IMR-90 (cell line): ENCODE measurements around the gene AGO3. TPM values are rescaled to one million over a fixed set of nuclear protein-coding genes. Genes with fewer than 3 reads are reported as not detected.

Source experiments
- ATAC-seq: fragments of 200-7000 bp; cut with Tn5 transposase; 2 replicates; pipeline ENCODE4 v1.9.1; 2020; ENCODE audit warnings: low read depth, mild to moderate bottlenecking, moderate library complexity
- BruUV-seq: library from RNA; stranded (reverse); fragments of 400-500 nt; replicated peaks from 2 replicates; lab custom pipeline; 2021; lab: Mats Ljungman, UMichigan
- CTCF ChIA-PET: fragments of 300-600 bp; formaldehyde crosslinking; extraction: SDS; loops from one replicate; lab custom pipeline; 2021; ENCODE audit warnings: antibody characterized with exemption; lab: Yijun Ruan, JAX
- POLR2A ChIA-PET: fragments of 300-600 bp; sonication (Branson Sonifier 250); formaldehyde crosslinking; loops from one replicate; lab custom pipeline; 2022; ENCODE audit warnings: antibody characterized with exemption; ENCODE audit not compliant: unreplicated experiment; lab: Charles Lee
- DNase-seq: peaks from one replicate; pipeline ENCODE4 v3.0.0; 2013
- H2AFZ ChIP-seq: replicated peaks from 2 replicates; pipeline ENCODE3; 2013; ENCODE audit warnings: low read length, mild to moderate bottlenecking; ENCODE audit not compliant: poor library complexity
- H2AK5ac ChIP-seq: 2 replicates; pipeline ENCODE4 v1.6.1; 2013; ENCODE audit warnings: low read depth, low read length, inconsistent platforms
- H2AK9ac ChIP-seq: replicated peaks from 2 replicates; pipeline ENCODE3; 2013; ENCODE audit warnings: mild to moderate bottlenecking, low read depth, low read length, moderate library complexity; ENCODE audit not compliant: poor library complexity
- H2BK120ac ChIP-seq: 2 replicates; pipeline ENCODE4 v1.6.1; 2013; ENCODE audit warnings: low read depth, low read length, inconsistent platforms
- H2BK15ac ChIP-seq: 3 replicates; pipeline ENCODE4 v1.6.1; 2013; ENCODE audit warnings: low read depth, low read length, inconsistent platforms
- H2BK20ac ChIP-seq: 2 replicates; pipeline ENCODE4 v1.6.1; 2013; ENCODE audit warnings: low read depth, mild to moderate bottlenecking, inconsistent platforms, low read length, moderate library complexity
- H2BK5ac ChIP-seq: 2 replicates; pipeline ENCODE4 v1.6.1; 2013; ENCODE audit warnings: mild to moderate bottlenecking, low read depth, low read length, inconsistent platforms; ENCODE audit not compliant: poor library complexity, severe bottlenecking
- H3K14ac ChIP-seq: replicated peaks from 2 replicates; pipeline ENCODE4 v1.6.1; 2013; ENCODE audit warnings: low read depth, low read length, inconsistent platforms
- H3K18ac ChIP-seq: 2 replicates; pipeline ENCODE4 v1.6.1; 2013; ENCODE audit warnings: low read depth, low read length, control low read depth
- H3K23ac ChIP-seq: 2 replicates; pipeline ENCODE4 v1.6.1; 2013; ENCODE audit warnings: low read depth, low read length, inconsistent platforms
- H3K27ac ChIP-seq: 2 replicates; pipeline ENCODE4 v1.5.1; 2013; ENCODE audit warnings: mild to moderate bottlenecking, control low read depth, low read length; ENCODE audit not compliant: insufficient read depth
- H3K27me3 ChIP-seq: 2 replicates; pipeline ENCODE4 v1.6.1; 2013; ENCODE audit warnings: low read length; ENCODE audit not compliant: control insufficient read depth, insufficient read depth
- H3K36me3 ChIP-seq: 2 replicates; pipeline ENCODE4 v1.6.1; 2013; ENCODE audit warnings: low read length, mixed read lengths; ENCODE audit not compliant: control insufficient read depth, insufficient read depth
- H3K4ac ChIP-seq: 2 replicates; pipeline ENCODE4 v1.6.1; 2013; ENCODE audit warnings: low read depth, low read length, inconsistent platforms
- H3K4me1 ChIP-seq: 2 replicates; pipeline ENCODE4 v1.6.1; 2013; ENCODE audit warnings: low read length, mixed read lengths; ENCODE audit not compliant: control insufficient read depth, insufficient read depth
- H3K4me2 ChIP-seq: 2 replicates; pipeline ENCODE4 v1.6.1; 2013; ENCODE audit warnings: low read depth, mild to moderate bottlenecking, control low read depth, low read length, moderate library complexity
- H3K4me3 ChIP-seq: 2 replicates; pipeline ENCODE4 v1.5.1; 2013; ENCODE audit warnings: low read depth, mild to moderate bottlenecking, control low read depth, low read length, moderate library complexity; ENCODE audit not compliant: insufficient read depth
- H3K56ac ChIP-seq: 2 replicates; pipeline ENCODE4 v1.6.1; 2013; ENCODE audit warnings: low read length, inconsistent platforms; ENCODE audit not compliant: insufficient read depth; ENCODE audit errors: extremely low read depth
- H3K79me1 ChIP-seq, 2 experiments: 2 replicates each; pipeline ENCODE4 v1.6.1; 2013; ENCODE audit warnings: low read length in 2 of 2, inconsistent platforms in 1 of 2, low read depth in 1 of 2
- H3K9ac ChIP-seq: 2 replicates; pipeline ENCODE4 v1.6.1; 2013; ENCODE audit warnings: low read depth, low read length, control low read depth
- H3K9me1 ChIP-seq: 2 replicates; pipeline ENCODE4 v1.6.1; 2013; ENCODE audit warnings: low read length, inconsistent platforms; ENCODE audit not compliant: insufficient read depth
- H3K9me3 ChIP-seq: 2 replicates; pipeline ENCODE4 v1.6.1; 2013; ENCODE audit warnings: low read length; ENCODE audit not compliant: control insufficient read depth, insufficient read depth
- H4K20me1 ChIP-seq: 2 replicates; pipeline ENCODE4 v1.6.1; 2013; ENCODE audit warnings: low read length, inconsistent platforms; ENCODE audit not compliant: insufficient read depth
- H4K5ac ChIP-seq: 2 replicates; pipeline ENCODE4 v1.6.1; 2013; ENCODE audit warnings: mild to moderate bottlenecking, low read depth, low read length, control low read depth
- H4K8ac ChIP-seq, 2 experiments: 2 replicates each; pipeline ENCODE4 v1.6.1; 2013; ENCODE audit warnings: low read depth in 2 of 2, low read length in 2 of 2, control low read depth in 1 of 2, inconsistent platforms in 1 of 2
- H4K91ac ChIP-seq: 2 replicates; pipeline ENCODE4 v1.6.1; 2013; ENCODE audit warnings: low read depth, low read length, inconsistent platforms; ENCODE audit not compliant: insufficient read depth
- BHLHE40 ChIP-seq: fragments of 150-350 bp; IDR thresholded peaks from 2 replicates; pipeline ENCODE4 v1.6.1; 2016; ENCODE audit warnings: mild to moderate bottlenecking, low read depth, low read length
- CEBPB ChIP-seq: IDR thresholded peaks from 2 replicates; pipeline ENCODE4 v1.6.1; 2012; ENCODE audit warnings: low read depth, low read length, improper control_type of control experiment
- CHD1 ChIP-seq: IDR thresholded peaks from 2 replicates; pipeline ENCODE4 v1.6.1; 2012; ENCODE audit warnings: low read depth, low read length, improper control_type of control experiment
- FOS ChIP-seq: fragments of 150-350 bp; IDR thresholded peaks from 2 replicates; pipeline ENCODE4 v1.6.1; 2016; ENCODE audit warnings: low read depth, low read length
- MAFK ChIP-seq: IDR thresholded peaks from 2 replicates; pipeline ENCODE4 v1.6.1; 2012; ENCODE audit warnings: low read depth, low read length, improper control_type of control experiment
- MAZ ChIP-seq: IDR thresholded peaks from 2 replicates; pipeline ENCODE4 v1.6.1; 2012; ENCODE audit warnings: low read depth, mild to moderate bottlenecking, low read length, improper control_type of control experiment, moderate library complexity, borderline replicate concordance
- MXI1 ChIP-seq: IDR thresholded peaks from 2 replicates; pipeline ENCODE4 v1.6.1; 2012; ENCODE audit warnings: low read depth, mild to moderate bottlenecking, low read length, moderate library complexity, borderline replicate concordance
- POLR2A ChIP-seq: IDR thresholded peaks from 2 replicates; pipeline ENCODE4 v1.6.1; 2012; ENCODE audit warnings: mild to moderate bottlenecking, low read depth, low read length
- RFX5 ChIP-seq: IDR thresholded peaks from 2 replicates; pipeline ENCODE4 v1.8.0; 2012; ENCODE audit warnings: low read depth, mild to moderate bottlenecking, low read length, moderate library complexity
- WGBS, 2 experiments: methylation state at CpG; one replicate each; pipeline versions ENCODE4 v1.1.5 to v1.1.7; 2013; ENCODE audit warnings: missing lambda C conversion rate in 2 of 2; ENCODE audit not compliant: insufficient read length in 1 of 2; ENCODE audit errors: extremely low coverage in 2 of 2; 5-methylcytosine and 5-hydroxymethylcytosine counted together
- dilution Hi-C: fragments of 300-500 bp; cut with HindIII; formaldehyde crosslinking; loops from one replicate; pipeline ENCODE4 v1.14.3; 2018; ENCODE audit warnings: low sequenced_read_pairs; ENCODE audit not compliant: unreplicated experiment
- in situ Hi-C: fragments of 300-500 bp; cut with MboI; formaldehyde crosslinking; loops from 3 replicates; pipeline ENCODE4 v1.14.3; 2019; ENCODE audit warnings: low sequenced_read_pairs, inconsistent platforms, mixed read lengths
- intact Hi-C: fragments of 100-400 bp; cut with micrococcal nuclease; formaldehyde crosslinking; loops from 2 replicates; pipeline ENCODE4 v1.10.0; 2022
- polyA plus RNA-seq, 3 experiments: library from polyadenylated mRNA; depleted of rRNA; stranded (reverse); fragments of >200 nt; gene quantifications; 2 replicates each; pipeline ENCODE4 v1.2.3, GENCODE V29; 2012; ENCODE audit warnings: low replicate concordance in 1 of 3
- total RNA-seq: library from RNA; depleted of rRNA; stranded (reverse); fragments of >200 nt; gene quantifications from 2 replicates; pipeline ENCODE4 v1.2.3, GENCODE V29; 2012
- TF ChIP-seq, protein P1 (sequence below): fragments of 150-350 bp; IDR thresholded peaks from 2 replicates; pipeline ENCODE4 v1.6.1; 2017; ENCODE audit warnings: mild to moderate bottlenecking, antibody characterized with exemption, low read length, low read depth
- TF ChIP-seq, protein P2 (sequence below): fragments of 150-350 bp; IDR thresholded peaks from 2 replicates; pipeline ENCODE4 v1.6.1; 2016; ENCODE audit warnings: low read depth, mild to moderate bottlenecking, low read length, moderate library complexity, borderline replicate concordance

AGO3 gene
- total and polyA plus RNA-seq, 2 of the 4 experiments (the other 2 are of a cell fraction): 8.9 to 25.6 TPM

DNA sequence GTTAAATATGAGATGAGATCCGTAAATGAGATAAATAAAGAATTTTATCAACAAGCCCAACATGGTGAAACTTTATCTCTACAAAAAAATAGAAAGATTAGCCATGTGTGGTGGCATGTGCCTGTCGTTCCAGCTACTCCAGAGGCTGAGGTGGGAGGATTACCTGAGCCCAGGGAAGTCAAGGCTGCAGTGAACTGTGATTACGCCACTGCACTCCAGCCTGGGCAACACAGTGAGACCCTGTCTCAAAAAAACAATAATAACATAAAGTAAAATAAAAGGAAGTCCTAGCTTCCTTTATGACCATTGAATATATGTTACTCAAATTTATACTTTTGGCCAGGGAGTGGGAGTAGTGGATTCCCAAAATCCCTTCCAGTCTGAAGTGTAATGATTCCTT, 104.2 kb downstream of the AGO3 start:
- Histone ChIP-seq H3K18ac (no peak overlapping the region), H2AK5ac (no peak overlapping the region), H3K14ac (no peak overlapping the region), H3K4me2 (no peak overlapping the region), H4K91ac (no peak overlapping the region), H3K23ac (no peak overlapping the region), H3K56ac (no peak overlapping the region), H2BK15ac (no peak overlapping the region), H4K5ac (no peak overlapping the region), H3K79me1 (no peaks in the 10 kb centered on the region; a peak in 1 of 4 replicates), H3K4me1 (no peaks in the 10 kb centered on the region), H2BK20ac (no peak overlapping the region), H3K9me1 (no peaks in the 10 kb centered on the region), H3K27me3 (no peaks in the 10 kb centered on the region), H4K20me1 (no peaks in the 10 kb centered on the region), H3K4ac (no peak overlapping the region), H3K9ac (no peak overlapping the region), H3K9me3 (no peaks in the 10 kb centered on the region), H3K4me3 (no peak overlapping the region), H4K8ac (no peak overlapping the region), H3K27ac (no peak overlapping the region), H2BK5ac (no peak overlapping the region), H3K36me3 (peaks cover 18% of the 10 kb centered on the region; the same call in 1 of the 2 replicates), H2AK9ac (no peak overlapping the region), H2BK120ac (no peak overlapping the region), H2AFZ (no peak overlapping the region)
- CTCF ChIA-PET: interaction anchor here (0.6 kb wide), 1 partner anchor 109 kb away, joined by 6 read pairs; no protein-coding TSS in a partner anchor
- POLR2A ChIA-PET: no interaction called here
- dilution Hi-C loops (no loop called here), intact Hi-C loops (no loop called here), in situ Hi-C loops (no loop called here)
- no CpG with 5 or more reads among the region's 3 CpGs for WGBS, 2 experiments
- DNase-seq (no peak), ATAC-seq (no peak)
- BruUV-seq: no TSS peak
- TF ChIP-seq, protein P1, sequence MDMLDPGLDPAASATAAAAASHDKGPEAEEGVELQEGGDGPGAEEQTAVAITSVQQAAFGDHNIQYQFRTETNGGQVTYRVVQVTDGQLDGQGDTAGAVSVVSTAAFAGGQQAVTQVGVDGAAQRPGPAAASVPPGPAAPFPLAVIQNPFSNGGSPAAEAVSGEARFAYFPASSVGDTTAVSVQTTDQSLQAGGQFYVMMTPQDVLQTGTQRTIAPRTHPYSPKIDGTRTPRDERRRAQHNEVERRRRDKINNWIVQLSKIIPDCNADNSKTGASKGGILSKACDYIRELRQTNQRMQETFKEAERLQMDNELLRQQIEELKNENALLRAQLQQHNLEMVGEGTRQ: no peak
- TF ChIP-seq CHD1 (no peak), RFX5 (no peak), BHLHE40 (no peak), CEBPB (no peak), FOS (no peak), MAFK (no peak), MXI1 (no peak), MAZ (no peak), POLR2A (no peak)
- TF ChIP-seq, protein P2, sequence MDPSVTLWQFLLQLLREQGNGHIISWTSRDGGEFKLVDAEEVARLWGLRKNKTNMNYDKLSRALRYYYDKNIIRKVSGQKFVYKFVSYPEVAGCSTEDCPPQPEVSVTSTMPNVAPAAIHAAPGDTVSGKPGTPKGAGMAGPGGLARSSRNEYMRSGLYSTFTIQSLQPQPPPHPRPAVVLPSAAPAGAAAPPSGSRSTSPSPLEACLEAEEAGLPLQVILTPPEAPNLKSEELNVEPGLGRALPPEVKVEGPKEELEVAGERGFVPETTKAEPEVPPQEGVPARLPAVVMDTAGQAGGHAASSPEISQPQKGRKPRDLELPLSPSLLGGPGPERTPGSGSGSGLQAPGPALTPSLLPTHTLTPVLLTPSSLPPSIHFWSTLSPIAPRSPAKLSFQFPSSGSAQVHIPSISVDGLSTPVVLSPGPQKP: no peak
